Myocyte (in vitro differentiated cells): Measurements from ENCODE around the gene CD47. TPM values are rescaled to one million over a fixed set of nuclear protein-coding genes. Genes with fewer than 3 reads are reported as not detected.

Experiments
- DNase-seq: peaks from one replicate; pipeline ENCODE4 v3.0.0-alpha.2; 2012; ENCODE audit warnings: low read depth
- total RNA-seq: library from RNA; depleted of rRNA; stranded (reverse); fragments of >200 nt; gene quantifications from 2 replicates; pipeline ENCODE4 v1.2.3, GENCODE V29; 2014

The CD47 gene
- total RNA-seq, 1 donor from 2014 or later, result 74.2 TPM

- peak; percentile 10 for DNase-seq
Measured at GRCh38 chr3:108091498-108092250, 843 bp upstream of the CD47 start.

- peak; percentile 51 for DNase-seq
Measured at GRCh38 chr3:108090049-108090700, 656 bp downstream of the CD47 start.

GRCh38 chr3:108089579-108089978 is 1.3 kb downstream of the CD47 start:
- peak; percentile 13 for DNase-seq

GRCh38 chr3:108088697-108089096 is 2.1 kb downstream of the CD47 start:
- no peak for DNase-seq

- no peak for DNase-seq
Measured at GRCh38 chr3:108088146-108088545, 2.7 kb downstream of the CD47 start.

- DNase-seq, result no peak
Measured at GRCh38 chr3:108086653-108087052, 4.2 kb downstream of the CD47 start.

GRCh38 chr3:108085810-108086350 is 5.0 kb downstream of the CD47 start:
- DNase-seq, result no peak

- no peak for DNase-seq
Measured at GRCh38 chr3:108085370-108085769, 5.5 kb downstream of the CD47 start.

GRCh38 chr3:108079877-108080276 is 11.0 kb downstream of the CD47 start:
- no peak for DNase-seq

GRCh38 chr3:108079043-108079442 is 11.8 kb downstream of the CD47 start:
- DNase-seq, result no peak

GRCh38 chr3:108076564-108076963 is 14.3 kb downstream of the CD47 start:
- DNase-seq, result no peak

- DNase-seq, result no peak
Measured at GRCh38 chr3:108073764-108074431, 16.9 kb downstream of the CD47 start.

GRCh38 chr3:108071368-108071767 is 19.5 kb downstream of the CD47 start:
- DNase-seq, result no peak

- DNase-seq, result no peak
Measured at GRCh38 chr3:108070356-108070755, 20.5 kb downstream of the CD47 start.

- DNase-seq, result no peak
Measured at GRCh38 chr3:108067768-108068167, 23.1 kb downstream of the CD47 start.

GRCh38 chr3:108065096-108065495 is 25.7 kb downstream of the CD47 start:
- DNase-seq, result no peak

- no peak for DNase-seq
Measured at GRCh38 chr3:108064293-108064887, 26.4 kb downstream of the CD47 start.

GRCh38 chr3:108062051-108062450 is 28.8 kb downstream of the CD47 start:
- DNase-seq, result no peak

GRCh38 chr3:108060331-108060730 is 30.5 kb downstream of the CD47 start:
- DNase-seq, result no peak

GRCh38 chr3:108055931-108056330 is 34.9 kb downstream of the CD47 start:
- peak; percentile 59 for DNase-seq

GRCh38 chr3:108054935-108055334 is 35.9 kb downstream of the CD47 start:
- DNase-seq, result no peak

GRCh38 chr3:108053483-108053882 is 37.3 kb downstream of the CD47 start:
- peak; percentile 13 for DNase-seq
